Stimulated activated CD8-positive, alpha-beta memory T cell treated with anti-CD3 and anti-CD28 coated beads, Interleukin-12 subunit alpha, Interleukin-12 subunit beta, amount 100 ng/mL, for 24 hours (primary cell): ENCODE results near the gene TENM3.

Experiments
- DNase-seq: peaks from one replicate; pipeline ENCODE4 v3.0.0-alpha.2; 2020; ENCODE audit errors: extremely low read depth

TENM3 gene

GRCh38 chr4:182624281-182624680 is 381.1 kb downstream of the TENM3 start:
- DNase-seq = no peak

GRCh38 chr4:182625193-182625592 is 382.0 kb downstream of the TENM3 start:
- DNase-seq = no peak

GRCh38 chr4:182627996-182628395 is 384.8 kb downstream of the TENM3 start:
- no peak for DNase-seq

- no peak for DNase-seq
These were observed 385.3 kb downstream of the TENM3 start for GRCh38 chr4:182628544-182628943.

- no peak for DNase-seq
These were observed 385.9 kb downstream of the TENM3 start for GRCh38 chr4:182629096-182629495.

GRCh38 chr4:182640491-182640890 is 397.3 kb downstream of the TENM3 start:
- no peak for DNase-seq

GRCh38 chr4:182640932-182641331 is 397.7 kb downstream of the TENM3 start:
- DNase-seq = no peak

GRCh38 chr4:182642831-182643230 is 399.6 kb downstream of the TENM3 start:
- no peak for DNase-seq

- no peak for DNase-seq
These were observed 400.8 kb downstream of the TENM3 start for GRCh38 chr4:182643801-182644682.

- DNase-seq = no peak
These were observed 401.5 kb downstream of the TENM3 start for GRCh38 chr4:182644683-182645050.

- no peak for DNase-seq
These were observed 402.3 kb downstream of the TENM3 start for GRCh38 chr4:182645511-182645910.

GRCh38 chr4:182647646-182648300 is 404.6 kb downstream of the TENM3 start:
- DNase-seq = no peak

- no peak for DNase-seq
These were observed 405.6 kb downstream of the TENM3 start for GRCh38 chr4:182648766-182649165.

GRCh38 chr4:182649698-182650477 is 406.7 kb downstream of the TENM3 start:
- no peak for DNase-seq

GRCh38 chr4:182653596-182653995 is 410.4 kb downstream of the TENM3 start:
- DNase-seq = no peak

GRCh38 chr4:182655340-182655739 is 412.1 kb downstream of the TENM3 start:
- DNase-seq = no peak

- no peak for DNase-seq
These were observed 419.3 kb downstream of the TENM3 start for GRCh38 chr4:182662551-182662950.

GRCh38 chr4:182671231-182671630 is 428.0 kb downstream of the TENM3 start:
- no peak for DNase-seq

GRCh38 chr4:182671749-182672148 is 428.5 kb downstream of the TENM3 start:
- DNase-seq = no peak

- DNase-seq = no peak
These were observed 435.4 kb downstream of the TENM3 start for GRCh38 chr4:182678590-182678989.

- no peak for DNase-seq
These were observed 436.3 kb downstream of the TENM3 start for GRCh38 chr4:182679533-182679932.

- no peak for DNase-seq
These were observed 437.0 kb downstream of the TENM3 start for GRCh38 chr4:182680234-182680653.
